OCI-LY1 (cell line): ENCODE data around the gene OCIAD1.
"Not testable (repeated sequence)": the region's sequence is repeated elsewhere in the genome, so short reads cannot be mapped to it uniquely, and the experiment has no call there.

Experiments used
- H2AFZ ChIP-seq: fragments of 200-600 bp; sonication (generic), shearing (Covaris generic); 2 replicates; pipeline ENCODE4 v1.6.0; 2014; ENCODE audit warnings: antibody characterized with exemption, mild to moderate bottlenecking, low read length
- H3F3A ChIP-seq: fragments of 200-600 bp; sonication (generic), shearing (Covaris generic); 2 replicates; pipeline ENCODE4 v1.6.0; 2014; ENCODE audit warnings: mild to moderate bottlenecking, antibody characterized with exemption, low read length, moderate library complexity; ENCODE audit not compliant: insufficient read depth
- H3K27ac ChIP-seq: fragments of 200-600 bp; sonication (generic); 2 replicates; pipeline ENCODE4 v1.5.1; 2014; ENCODE audit warnings: low read length, mixed run types, mild to moderate bottlenecking, low read depth; ENCODE audit not compliant: poor library complexity, severe bottlenecking
- H3K27me3 ChIP-seq: fragments of 200-600 bp; sonication (generic); 2 replicates; pipeline ENCODE4 v1.6.0; 2014; ENCODE audit warnings: antibody characterized with exemption, mild to moderate bottlenecking, low read length, moderate library complexity; ENCODE audit not compliant: insufficient read depth
- H3K36me3 ChIP-seq: fragments of 200-600 bp; sonication (generic); 2 replicates; pipeline ENCODE4 v1.6.1; 2014; ENCODE audit warnings: mild to moderate bottlenecking, antibody characterized with exemption, low read length, moderate library complexity, mixed read lengths; ENCODE audit not compliant: insufficient read depth
- H3K4me1 ChIP-seq: fragments of 200-600 bp; sonication (generic); 2 replicates; pipeline ENCODE4 v1.5.1; 2014; ENCODE audit warnings: mild to moderate bottlenecking, low read length, moderate library complexity; ENCODE audit not compliant: insufficient read depth, severe bottlenecking
- H3K4me2 ChIP-seq: fragments of 200-600 bp; sonication (generic), shearing (Covaris generic); 2 replicates; pipeline ENCODE4 v1.6.1; 2014; ENCODE audit warnings: low read length
- H3K4me3 ChIP-seq: fragments of 200-600 bp; sonication (generic); 2 replicates; pipeline ENCODE4 v1.5.1; 2014; ENCODE audit warnings: low read length, low read depth, mild to moderate bottlenecking, mixed read lengths; ENCODE audit not compliant: poor library complexity, severe bottlenecking
- H3K79me2 ChIP-seq: fragments of 200-600 bp; shearing (Covaris generic); 2 replicates; pipeline ENCODE4 v1.6.1; 2016; ENCODE audit warnings: mixed run types, low read length, mixed read lengths; ENCODE audit not compliant: insufficient read depth
- H3K9ac ChIP-seq: fragments of 200-600 bp; sonication (generic), shearing (Covaris generic); 2 replicates; pipeline ENCODE4 v1.6.1; 2014; ENCODE audit warnings: mild to moderate bottlenecking, low read length, mixed read lengths
- H3K9me2 ChIP-seq: fragments of 200-600 bp; sonication (generic), shearing (Covaris generic); 2 replicates; pipeline ENCODE4 v1.6.1; 2014; ENCODE audit warnings: low read depth, mild to moderate bottlenecking, low read length, mixed read lengths
- H3K9me3 ChIP-seq: fragments of 200-600 bp; shearing (Covaris generic); 2 replicates; pipeline ENCODE4 v1.6.1; 2014; ENCODE audit warnings: low read length, mixed read lengths
- H4K20me1 ChIP-seq: fragments of 200-600 bp; sonication (generic), shearing (Covaris generic); 2 replicates; pipeline ENCODE4 v1.6.0; 2016; ENCODE audit warnings: mild to moderate bottlenecking, low read length; ENCODE audit not compliant: insufficient read depth
- CTCF ChIP-seq: fragments of 200-600 bp; sonication (generic), shearing (Covaris generic); IDR thresholded peaks from 2 replicates; pipeline ENCODE4 v1.5.1; 2017; ENCODE audit warnings: mild to moderate bottlenecking, antibody characterized with exemption, low read length, moderate library complexity, mixed read lengths
- EZH2 ChIP-seq: fragments of 200-600 bp; sonication (generic), shearing (Covaris generic); IDR thresholded peaks from 2 replicates; pipeline ENCODE4 v1.8.0; 2017; ENCODE audit warnings: borderline replicate concordance, mixed run types, mild to moderate bottlenecking, antibody characterized with exemption, low read length, moderate library complexity, mixed read lengths

Gene OCIAD1

GRCh38 chr4:48836658-48837057, 5.8 kb downstream of the OCIAD1 start:
- no peaks in the 10 kb centered on the region for H3K27me3 ChIP-seq
- H3K36me3 ChIP-seq = peaks cover 88% of the 10 kb centered on the region
- no peak overlapping the region for H3K4me2 ChIP-seq
- H3K79me2 ChIP-seq = peaks cover 32% of the 10 kb centered on the region
- H3K9me2 ChIP-seq = no peaks in the 10 kb centered on the region
- peaks cover 12% of the 10 kb centered on the region for H3K4me1 ChIP-seq
- no peak overlapping the region for H3K4me3 ChIP-seq
- H3K27ac ChIP-seq = no peak overlapping the region
- no peaks in the 10 kb centered on the region for H4K20me1 ChIP-seq
- H3F3A ChIP-seq = no peaks in the 10 kb centered on the region
- no peak overlapping the region for H3K9ac ChIP-seq
- no peak for TF ChIP-seq CTCF
- no peak for TF ChIP-seq EZH2
- no peaks in the 10 kb centered on the region for H3K9me3 ChIP-seq
- H2AFZ ChIP-seq = no peak overlapping the region

GRCh38 chr4:48841045-48841827, 10.3 kb downstream of the OCIAD1 start:
- no peaks in the 10 kb centered on the region for H3F3A ChIP-seq
- H3K36me3 ChIP-seq = peaks cover 94% of the 10 kb centered on the region
- no peaks in the 10 kb centered on the region for H3K4me1 ChIP-seq
- H2AFZ ChIP-seq = no peak overlapping the region
- H3K4me3 ChIP-seq = no peak overlapping the region
- H3K27me3 ChIP-seq = no peaks in the 10 kb centered on the region
- no peak overlapping the region for H3K27ac ChIP-seq
- H3K4me2 ChIP-seq = no peak overlapping the region
- no peaks in the 10 kb centered on the region for H3K9me3 ChIP-seq
- H3K9me2 ChIP-seq = no peaks in the 10 kb centered on the region
- no peak overlapping the region for H3K9ac ChIP-seq
- H3K79me2 ChIP-seq = peaks cover 13% of the 10 kb centered on the region; the same call in 1 of the 2 replicates
- no peak for TF ChIP-seq EZH2
- TF ChIP-seq CTCF = no peak
- no peaks in the 10 kb centered on the region for H4K20me1 ChIP-seq

- no peak overlapping the region for H3K27ac ChIP-seq
- H3K9ac ChIP-seq = no peak overlapping the region
- no peaks in the 10 kb centered on the region for H3K9me3 ChIP-seq
- H4K20me1 ChIP-seq = no peaks in the 10 kb centered on the region
- no peaks in the 10 kb centered on the region for H3K9me2 ChIP-seq
- no peak overlapping the region for H2AFZ ChIP-seq
- H3F3A ChIP-seq = no peaks in the 10 kb centered on the region
- TF ChIP-seq EZH2 (no peak), CTCF (no peak)
- H3K4me3 ChIP-seq = no peak overlapping the region
- peaks cover 86% of the 10 kb centered on the region for H3K36me3 ChIP-seq
- peaks cover 21% of the 10 kb centered on the region; the same call in 1 of the 2 replicates for H3K79me2 ChIP-seq
- H3K4me2 ChIP-seq = no peak overlapping the region
- H3K27me3 ChIP-seq = no peaks in the 10 kb centered on the region
- H3K4me1 ChIP-seq = no peaks in the 10 kb centered on the region
Observed at GRCh38 chr4:48844843-48845242, 14.0 kb downstream of the OCIAD1 start.

GRCh38 chr4:48848799-48849198, 17.9 kb downstream of the OCIAD1 start:
- H3K9me2 ChIP-seq, H4K20me1 ChIP-seq, H2AFZ ChIP-seq, H3F3A ChIP-seq, H3K4me1 ChIP-seq, H3K9me3 ChIP-seq, H3K79me2 ChIP-seq, H3K27ac ChIP-seq, H3K4me3 ChIP-seq, H3K27me3 ChIP-seq, H3K9ac ChIP-seq, H3K4me2 ChIP-seq: not testable (repeated sequence)
- H3K36me3 ChIP-seq = peaks cover 88% of the 10 kb centered on the region
